Tibial artery (tissue), 4 donors: Measurements from ENCODE around the gene NOS3.

Source experiments
- DNase-seq, 2 donors: peaks; one replicate each; pipeline ENCODE4 v3.0.0-alpha.2; 2019
- H3K27ac ChIP-seq, 2 donors: fragments of 200-600 bp; sonication (generic) in 1 of 2; 1 replicate in 1 of 2; 2 replicates in 1 of 2; pipeline ENCODE4 v1.5.1; 2018 to 2019; ENCODE audit warnings: mild to moderate bottlenecking in 1 of 2
- H3K27me3 ChIP-seq, 2 donors: fragments of 200-600 bp; sonication (generic) in 1 of 2; one replicate each; pipeline versions ENCODE4 v1.5.1 to v1.6.0; 2016 to 2019
- H3K36me3 ChIP-seq, 3 donors: fragments of 200-600 bp; sonication (generic) in 2 of 3; one replicate each; pipeline ENCODE4 v1.5.1; 2016 to 2019; ENCODE audit warnings: mild to moderate bottlenecking in 2 of 3
- H3K4me1 ChIP-seq, 4 donors: fragments of 200-600 bp; sonication (generic) in 2 of 4; 1 replicate in 3 of 4; 2 replicates in 1 of 4; pipeline ENCODE4 v1.5.1; 2016 to 2019
- H3K4me3 ChIP-seq, 2 donors: fragments of 200-600 bp; sonication (generic) in 1 of 2; 1 replicate in 1 of 2; 2 replicates in 1 of 2; pipeline ENCODE4 v1.5.1; 2018 to 2019; ENCODE audit warnings: mild to moderate bottlenecking in 2 of 2
- H3K9me3 ChIP-seq, 3 donors: fragments of 200-600 bp; sonication (generic) in 1 of 3; one replicate each; pipeline ENCODE4 v1.5.1; 2016 to 2019
- intact Hi-C: fragments of 100-400 bp; cut with DNase I; formaldehyde crosslinking; loops from one replicate; pipeline ENCODE4 v1.15.0; 2023; ENCODE audit warnings: low total_unique reads
- TF ChIP-seq, protein P1 (sequence below), 2 experiments: fragments of 200-600 bp in 1 of 2; fragments of 450-650 bp in 1 of 2; IDR thresholded peaks; one replicate each; pipeline ENCODE4 v1.5.1; 2017 to 2019; ENCODE audit warnings: antibody characterized with exemption in 2 of 2, mild to moderate bottlenecking in 1 of 2, moderate library complexity in 1 of 2

Gene NOS3

DNA sequence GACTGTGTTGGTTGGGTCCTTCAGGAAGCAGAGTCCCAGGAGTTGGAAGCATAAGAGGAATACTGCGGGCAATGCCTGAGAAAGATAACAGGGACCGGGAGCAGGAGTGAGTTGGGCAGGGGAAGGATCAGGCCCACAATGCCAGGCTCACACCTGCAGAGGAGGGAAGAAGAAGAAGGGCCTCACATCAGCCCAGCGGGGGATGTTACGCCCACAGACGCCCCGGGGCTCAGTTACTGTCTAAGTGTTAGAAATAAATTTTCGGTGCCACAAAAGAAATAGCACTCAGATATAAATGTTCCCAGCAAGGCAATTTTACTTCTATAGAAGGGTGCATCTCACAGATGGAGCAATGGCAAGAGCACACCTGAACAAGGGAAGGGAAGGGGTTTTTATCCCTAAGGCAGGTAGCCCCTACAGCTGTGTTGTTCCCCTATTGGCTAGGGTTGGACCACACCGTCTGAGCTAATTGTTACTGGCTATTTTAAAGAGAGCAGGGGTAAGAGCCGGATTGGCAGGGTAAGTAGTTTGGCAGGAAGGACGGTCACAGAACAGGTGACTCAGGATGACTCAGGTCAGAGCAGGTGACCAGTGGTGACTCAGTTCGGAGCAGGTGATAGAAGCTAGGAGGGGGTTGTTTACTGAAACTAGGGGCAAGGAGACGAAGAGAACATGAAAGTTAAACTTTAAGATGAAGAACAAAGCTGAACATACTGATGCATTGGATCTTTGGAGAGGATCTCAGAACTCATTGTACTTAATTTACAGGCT, at the start of gene NOS3:
TSS of gene NOS3 (plus strand) at position 602 of the 771 bp plus-strand sequence. CDS start 2,787 bp downstream, outside the sequence.
- H3K27me3 ChIP-seq = peaks cover 0 to 59% of the 10 kb centered on the region in 2 donors
- H3K36me3 ChIP-seq = no peaks in the 10 kb centered on the region
- DNase-seq = no peak
- H3K9me3 ChIP-seq = peaks cover 0 to 18% (median 14%) of the 10 kb centered on the region in 3 donors
- intact Hi-C loops = no loop called here
- H3K4me3 ChIP-seq = no peak within 1 kb of the TSS
- H3K4me1 ChIP-seq = peaks cover 0 to 8% (median 0%) of the 10 kb centered on the region in 4 donors
- TF ChIP-seq, protein P1, sequence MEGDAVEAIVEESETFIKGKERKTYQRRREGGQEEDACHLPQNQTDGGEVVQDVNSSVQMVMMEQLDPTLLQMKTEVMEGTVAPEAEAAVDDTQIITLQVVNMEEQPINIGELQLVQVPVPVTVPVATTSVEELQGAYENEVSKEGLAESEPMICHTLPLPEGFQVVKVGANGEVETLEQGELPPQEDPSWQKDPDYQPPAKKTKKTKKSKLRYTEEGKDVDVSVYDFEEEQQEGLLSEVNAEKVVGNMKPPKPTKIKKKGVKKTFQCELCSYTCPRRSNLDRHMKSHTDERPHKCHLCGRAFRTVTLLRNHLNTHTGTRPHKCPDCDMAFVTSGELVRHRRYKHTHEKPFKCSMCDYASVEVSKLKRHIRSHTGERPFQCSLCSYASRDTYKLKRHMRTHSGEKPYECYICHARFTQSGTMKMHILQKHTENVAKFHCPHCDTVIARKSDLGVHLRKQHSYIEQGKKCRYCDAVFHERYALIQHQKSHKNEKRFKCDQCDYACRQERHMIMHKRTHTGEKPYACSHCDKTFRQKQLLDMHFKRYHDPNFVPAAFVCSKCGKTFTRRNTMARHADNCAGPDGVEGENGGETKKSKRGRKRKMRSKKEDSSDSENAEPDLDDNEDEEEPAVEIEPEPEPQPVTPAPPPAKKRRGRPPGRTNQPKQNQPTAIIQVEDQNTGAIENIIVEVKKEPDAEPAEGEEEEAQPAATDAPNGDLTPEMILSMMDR (IDR thresholded peaks at IDR 0.05) = no peak
- no peak within 1 kb of the TSS for H3K27ac ChIP-seq

DNA sequence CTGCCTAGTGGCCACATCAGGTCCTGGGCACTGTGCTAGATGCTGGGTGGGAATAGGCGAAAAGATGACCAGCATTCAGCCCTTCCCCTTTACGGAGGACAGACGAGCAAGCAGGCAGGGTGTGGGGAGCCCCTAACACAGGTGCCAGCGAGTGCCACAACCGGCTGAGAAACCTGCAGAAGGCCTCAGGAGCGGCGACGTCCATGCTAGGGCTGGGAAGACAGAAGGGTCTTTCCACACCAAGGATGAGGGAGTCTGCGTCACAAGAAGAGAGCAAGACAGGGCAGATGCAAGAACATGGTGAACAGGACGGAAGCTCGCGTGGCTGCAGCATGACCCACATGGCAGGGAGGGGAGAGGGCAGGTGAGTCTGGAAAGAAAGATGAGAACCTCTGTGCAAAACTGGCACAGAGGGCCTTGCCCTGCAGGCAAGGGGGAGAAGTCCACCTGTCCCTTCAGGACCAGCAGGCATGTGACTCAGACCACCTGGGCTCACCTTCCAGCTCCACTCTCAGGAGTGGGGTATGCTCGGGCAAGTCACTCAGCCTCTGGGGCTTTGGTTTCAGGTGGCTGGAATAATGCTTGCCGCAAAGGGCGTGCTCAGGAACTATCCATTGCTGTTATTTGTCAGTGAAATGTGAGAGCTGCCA, 49.3 kb upstream of the NOS3 start:
- intact Hi-C loops = no loop called here
- Histone ChIP-seq H3K4me3 (no peak overlapping the region), H3K27me3 (peaks cover 0 to 27% of the 10 kb centered on the region in 2 donors), H3K36me3 (no peaks in the 10 kb centered on the region), H3K27ac (no peak overlapping the region), H3K9me3 (no peaks in the 10 kb centered on the region), H3K4me1 (peaks cover 0 to 21% (median 9%) of the 10 kb centered on the region in 4 donors)
- DNase-seq = no peak
- TF ChIP-seq, protein P1 (IDR thresholded peaks at IDR 0.05) = no peak

DNA sequence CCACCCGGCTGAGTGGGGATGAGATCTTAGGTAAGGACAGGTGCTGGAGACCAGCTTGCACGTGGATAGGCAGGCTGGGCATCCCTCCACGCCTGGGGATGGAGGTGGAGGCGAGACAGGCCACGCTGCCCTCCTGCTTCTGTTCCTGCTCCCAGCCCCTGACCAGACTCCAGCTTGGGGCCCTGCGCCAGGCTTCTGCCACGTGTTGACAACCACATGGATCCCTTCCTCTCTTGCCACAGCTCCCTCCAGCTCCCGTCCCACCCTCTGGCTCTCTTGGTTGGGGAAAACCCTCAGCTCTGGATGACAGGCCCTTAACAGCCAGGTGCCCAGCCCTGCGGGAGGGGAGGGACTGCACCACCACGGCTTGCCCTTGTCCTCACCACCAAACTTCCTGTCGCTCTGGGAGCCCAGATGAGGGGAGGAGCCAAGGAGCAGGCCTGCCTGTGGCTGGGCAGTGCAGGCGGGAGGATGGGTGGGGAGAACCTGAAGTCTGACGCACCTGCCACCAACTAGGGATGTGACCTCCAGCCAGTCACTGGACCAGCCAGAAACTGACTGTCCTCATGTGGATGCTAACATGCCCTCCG, 48.7 kb upstream of the NOS3 start:
- Histone ChIP-seq H3K4me3 (no peak overlapping the region), H3K27me3 (peaks cover 0 to 33% of the 10 kb centered on the region in 2 donors), H3K27ac (no peak overlapping the region), H3K9me3 (no peaks in the 10 kb centered on the region), H3K36me3 (no peaks in the 10 kb centered on the region), H3K4me1 (peaks cover 0 to 21% (median 9%) of the 10 kb centered on the region in 4 donors)
- intact Hi-C loops = no loop called here
- no peak for DNase-seq
- TF ChIP-seq, protein P1 (IDR thresholded peaks at IDR 0.05) = no peak

- no peaks in the 10 kb centered on the region for H3K36me3 ChIP-seq
- no peak for DNase-seq
- H3K4me3 ChIP-seq = no peak overlapping the region
- intact Hi-C loops = no loop called here
- no peak overlapping the region for H3K27ac ChIP-seq
- H3K4me1 ChIP-seq = peaks cover 0 to 17% (median 8%) of the 10 kb centered on the region in 4 donors
- H3K27me3 ChIP-seq = peaks cover 0 to 40% of the 10 kb centered on the region in 2 donors
- TF ChIP-seq, protein P1 (IDR thresholded peaks at IDR 0.05) = no peak
- H3K9me3 ChIP-seq = no peaks in the 10 kb centered on the region
Measured at GRCh38 chr7:150942591-150943452, 48.0 kb upstream of the NOS3 start.

GRCh38 chr7:150943453-150943814, 47.4 kb upstream of the NOS3 start:
- no peak overlapping the region for H3K27ac ChIP-seq
- intact Hi-C loops = no loop called here
- TF ChIP-seq, protein P1 (IDR thresholded peaks at IDR 0.05) = no peak
- peaks cover 0 to 46% of the 10 kb centered on the region in 2 donors for H3K27me3 ChIP-seq
- H3K4me3 ChIP-seq = no peak overlapping the region
- DNase-seq = no peak
- peaks cover 0 to 11% (median 3%) of the 10 kb centered on the region in 4 donors for H3K4me1 ChIP-seq
- H3K9me3 ChIP-seq = no peaks in the 10 kb centered on the region
- no peaks in the 10 kb centered on the region for H3K36me3 ChIP-seq
